Mammary epithelial cell (primary cell): ENCODE results near the gene CCDC182.

ENCODE experiments used
- CTCF ChIP-seq, 2 donors: IDR thresholded peaks in 1 of 2; conservative IDR thresholded peaks in 1 of 2; 2 replicates each; pipeline ENCODE4 v1.5.1; 2011 to 2012; ENCODE audit warnings: inconsistent platforms in 2 of 2, low read length in 2 of 2, mild to moderate bottlenecking in 2 of 2, control low read depth in 1 of 2, low read depth in 1 of 2; ENCODE audit not compliant: insufficient read depth in 1 of 2; ENCODE audit errors: extremely low read depth in 1 of 2
- EZH2 ChIP-seq: IDR thresholded peaks from 2 replicates; pipeline ENCODE4 v1.6.1; 2012; ENCODE audit warnings: low read length, inconsistent platforms, borderline replicate concordance

GRCh38 chr17:57744195-57745170 lies 616 bp downstream of the CCDC182 start:
- TF ChIP-seq CTCF (conservative IDR thresholded peaks at IDR 0.05 in 1 of 2, IDR thresholded peaks at IDR 0.05 in 1 of 2; ENCODE audit: extremely low read depth in 1 of 2, insufficient read depth in 1 of 2, low read depth in 1 of 2, low read length in 2 of 2), result no peak
- TF ChIP-seq EZH2, result no peak
